ENCODE results near the gene C19orf38. TPM values are rescaled to one million over a fixed set of nuclear protein-coding genes. Genes with fewer than 3 reads are reported as not detected.

Gene C19orf38
- total RNA-seq, 2 experiments from 2014 or later, result 1.8 to 2.1 TPM

DNA sequence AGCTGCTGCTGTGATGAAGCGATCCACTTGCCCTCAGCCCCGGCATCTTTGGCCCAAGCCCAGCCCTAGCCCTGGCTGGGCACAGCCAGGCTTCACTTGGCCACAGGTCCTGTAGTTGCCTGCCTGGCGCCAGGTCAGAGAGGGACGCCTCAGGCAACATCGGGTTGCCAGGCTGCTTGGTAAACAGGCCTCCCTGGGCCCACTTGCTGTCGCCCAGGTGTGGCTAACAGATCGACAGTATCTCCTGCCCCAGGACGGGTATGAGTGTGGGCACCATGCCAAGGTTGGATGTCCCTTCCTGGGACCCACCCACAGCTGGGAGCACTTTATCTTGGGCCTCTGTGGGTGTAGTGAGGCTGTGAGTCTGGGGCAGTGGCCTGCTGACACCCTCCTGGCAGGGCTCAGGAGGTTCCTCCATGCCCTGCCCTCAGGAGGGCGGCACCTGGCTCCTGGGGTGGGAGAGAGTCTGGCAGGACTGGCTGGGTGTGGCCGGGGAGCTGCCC, 51.0 kb downstream of the C19orf38 start:
- Histone ChIP-seq H3K4me1 (ENCODE audit: insufficient read depth, low read length) (peaks cover 14% of the 10 kb centered on the region), H3K27me3 (ENCODE audit: control insufficient read depth in 1 of 2, insufficient read depth in 2 of 2, low read length in 2 of 2) (no peaks in the 10 kb centered on the region), H3K9me3 (ENCODE audit: control insufficient read depth in 1 of 2, insufficient read depth in 1 of 2, low read length in 2 of 2) (peaks cover 0 to 5% of the 10 kb centered on the region in 2 experiments), H3K27ac (ENCODE audit: low read depth in 1 of 2, low read length in 2 of 2) (no peak overlapping the region), H3K36me3 (ENCODE audit: insufficient read depth, low read length) (peaks cover 2% of the 10 kb centered on the region), H3K4me3 (ENCODE audit: low read length) (no peak overlapping the region)
- intact Hi-C loops (cut with DNase I, micrococcal nuclease), result no loop called here
- Mint-ChIP-seq H3K27ac (no peak overlapping the region), H3K4me3 (no peak overlapping the region), H3K4me1 (ENCODE audit: low read depth) (peaks cover 16% of the 10 kb centered on the region), H3K27me3 (no peaks in the 10 kb centered on the region), H3K36me3 (ENCODE audit: low read depth) (peaks cover 11% of the 10 kb centered on the region), H3K9me3 (peaks cover 5% of the 10 kb centered on the region)
- ATAC-seq (ENCODE audit: poor library complexity) (no peak), DNase-seq (no peak)
- TF ChIP-seq, protein P1, sequence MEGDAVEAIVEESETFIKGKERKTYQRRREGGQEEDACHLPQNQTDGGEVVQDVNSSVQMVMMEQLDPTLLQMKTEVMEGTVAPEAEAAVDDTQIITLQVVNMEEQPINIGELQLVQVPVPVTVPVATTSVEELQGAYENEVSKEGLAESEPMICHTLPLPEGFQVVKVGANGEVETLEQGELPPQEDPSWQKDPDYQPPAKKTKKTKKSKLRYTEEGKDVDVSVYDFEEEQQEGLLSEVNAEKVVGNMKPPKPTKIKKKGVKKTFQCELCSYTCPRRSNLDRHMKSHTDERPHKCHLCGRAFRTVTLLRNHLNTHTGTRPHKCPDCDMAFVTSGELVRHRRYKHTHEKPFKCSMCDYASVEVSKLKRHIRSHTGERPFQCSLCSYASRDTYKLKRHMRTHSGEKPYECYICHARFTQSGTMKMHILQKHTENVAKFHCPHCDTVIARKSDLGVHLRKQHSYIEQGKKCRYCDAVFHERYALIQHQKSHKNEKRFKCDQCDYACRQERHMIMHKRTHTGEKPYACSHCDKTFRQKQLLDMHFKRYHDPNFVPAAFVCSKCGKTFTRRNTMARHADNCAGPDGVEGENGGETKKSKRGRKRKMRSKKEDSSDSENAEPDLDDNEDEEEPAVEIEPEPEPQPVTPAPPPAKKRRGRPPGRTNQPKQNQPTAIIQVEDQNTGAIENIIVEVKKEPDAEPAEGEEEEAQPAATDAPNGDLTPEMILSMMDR (IDR thresholded peaks at IDR 0.05), result no peak
- CTCF ChIA-PET, result no interaction called here
- POLR2A ChIA-PET, result no interaction called here

DNA sequence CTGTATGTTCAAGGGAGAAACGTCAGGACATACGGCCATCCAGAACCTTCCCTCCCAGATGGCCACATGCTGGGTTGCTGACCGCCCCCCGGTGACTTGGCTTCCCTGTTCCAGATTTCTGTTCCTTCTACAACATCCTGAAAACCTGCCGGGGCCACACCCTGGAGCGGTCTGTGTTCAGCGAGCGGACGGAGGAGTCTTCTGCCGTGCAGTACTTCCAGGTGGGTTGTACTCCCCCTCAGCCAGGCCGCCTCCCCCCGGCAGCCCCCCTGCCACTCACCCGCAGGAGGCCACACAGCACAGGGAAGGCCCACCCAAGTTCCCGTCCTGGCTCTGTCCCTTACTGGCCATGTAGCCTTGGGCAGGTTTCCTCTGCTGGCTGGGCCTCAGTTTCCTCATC, 59.7 kb downstream of the C19orf38 start:
- ChIA-PET CTCF (no interaction called here), POLR2A (no interaction called here)
- Mint-ChIP-seq H3K4me1 (ENCODE audit: low read depth) (no peaks in the 10 kb centered on the region), H3K36me3 (ENCODE audit: low read depth) (peaks cover 25% of the 10 kb centered on the region), H3K27me3 (no peaks in the 10 kb centered on the region), H3K9me3 (peaks cover 3% of the 10 kb centered on the region), H3K27ac (no peak overlapping the region), H3K4me3 (no peak overlapping the region)
- Histone ChIP-seq H3K36me3 (ENCODE audit: insufficient read depth, low read length) (peaks cover 29% of the 10 kb centered on the region), H3K9me3 (ENCODE audit: control insufficient read depth in 1 of 2, insufficient read depth in 1 of 2, low read length in 2 of 2) (no peaks in the 10 kb centered on the region), H3K4me1 (ENCODE audit: insufficient read depth, low read length) (no peaks in the 10 kb centered on the region), H3K27ac (ENCODE audit: low read depth in 1 of 2, low read length in 2 of 2) (no peak overlapping the region), H3K27me3 (ENCODE audit: control insufficient read depth in 1 of 2, insufficient read depth in 2 of 2, low read length in 2 of 2) (no peaks in the 10 kb centered on the region), H3K4me3 (ENCODE audit: low read length) (no peak overlapping the region)
- TF ChIP-seq, protein P1 (IDR thresholded peaks at IDR 0.05), result no peak
- ATAC-seq (ENCODE audit: poor library complexity) (no peak), DNase-seq (no peak)
- intact Hi-C loops (cut with DNase I, micrococcal nuclease), result no loop called here

DNA sequence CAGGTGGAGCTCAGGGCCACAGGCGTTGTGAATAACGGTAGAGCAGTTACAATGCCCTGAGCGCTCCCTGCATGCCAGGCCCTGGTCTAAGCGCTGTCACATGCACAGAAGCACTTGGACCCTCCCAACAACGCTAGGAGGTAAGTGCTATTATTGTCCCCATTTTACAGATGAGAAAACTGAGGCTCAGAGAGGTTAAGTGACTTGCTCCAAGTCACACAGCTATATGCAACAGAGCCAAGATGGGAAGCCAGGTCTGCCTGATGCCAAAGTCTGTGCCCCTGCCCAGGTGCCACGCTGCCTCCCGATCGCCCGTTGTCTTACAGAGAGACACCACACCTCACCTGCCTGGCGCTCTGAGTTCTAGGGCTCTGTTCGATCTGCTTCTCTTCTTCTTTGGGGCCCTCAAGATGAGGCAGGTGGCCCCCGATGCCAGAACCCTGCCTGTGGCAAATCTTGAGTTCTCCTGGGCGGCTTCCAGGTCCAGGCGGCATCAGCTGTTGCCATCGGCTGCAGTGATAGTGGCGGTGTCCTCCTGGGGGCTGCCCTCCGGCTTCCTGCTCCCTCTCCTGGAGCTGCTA, 60.3 kb downstream of the C19orf38 start:
- ChIA-PET CTCF (no interaction called here), POLR2A (no interaction called here)
- H3K36me3 ChIP-seq (ENCODE audit: insufficient read depth, low read length), result peaks cover 29% of the 10 kb centered on the region
- no peaks in the 10 kb centered on the region for H3K4me1 Mint-ChIP-seq (ENCODE audit: low read depth)
- no peak for DNase-seq
- TF ChIP-seq, protein P1 (IDR thresholded peaks at IDR 0.05), result no peak
- H3K9me3 ChIP-seq (ENCODE audit: control insufficient read depth in 1 of 2, insufficient read depth in 1 of 2, low read length in 2 of 2), result no peaks in the 10 kb centered on the region
- H3K27me3 Mint-ChIP-seq, result no peaks in the 10 kb centered on the region
- H3K36me3 Mint-ChIP-seq (ENCODE audit: low read depth), result peaks cover 20% of the 10 kb centered on the region
- H3K27ac ChIP-seq (ENCODE audit: low read depth in 1 of 2, low read length in 2 of 2), result no peak overlapping the region
- no peaks in the 10 kb centered on the region for H3K27me3 ChIP-seq (ENCODE audit: control insufficient read depth in 1 of 2, insufficient read depth in 2 of 2, low read length in 2 of 2)
- ATAC-seq (ENCODE audit: poor library complexity), result no peak
- no peak overlapping the region for H3K4me3 ChIP-seq (ENCODE audit: low read length)
- no peaks in the 10 kb centered on the region for H3K9me3 Mint-ChIP-seq
- no peak overlapping the region for H3K4me3 Mint-ChIP-seq
- no peak overlapping the region for H3K27ac Mint-ChIP-seq
- intact Hi-C loops (cut with DNase I, micrococcal nuclease), result no loop called here
- H3K4me1 ChIP-seq (ENCODE audit: insufficient read depth, low read length), result no peaks in the 10 kb centered on the region
